GM21786 (cell line): ENCODE results near the gene SLC48A1.

Source experiments
- ATAC-seq: cut with Tn5 transposase; IDR thresholded peaks from one replicate; pipeline ENCODE4 v1.9.1; 2021; ENCODE audit not compliant: unreplicated experiment

The SLC48A1 gene

DNA sequence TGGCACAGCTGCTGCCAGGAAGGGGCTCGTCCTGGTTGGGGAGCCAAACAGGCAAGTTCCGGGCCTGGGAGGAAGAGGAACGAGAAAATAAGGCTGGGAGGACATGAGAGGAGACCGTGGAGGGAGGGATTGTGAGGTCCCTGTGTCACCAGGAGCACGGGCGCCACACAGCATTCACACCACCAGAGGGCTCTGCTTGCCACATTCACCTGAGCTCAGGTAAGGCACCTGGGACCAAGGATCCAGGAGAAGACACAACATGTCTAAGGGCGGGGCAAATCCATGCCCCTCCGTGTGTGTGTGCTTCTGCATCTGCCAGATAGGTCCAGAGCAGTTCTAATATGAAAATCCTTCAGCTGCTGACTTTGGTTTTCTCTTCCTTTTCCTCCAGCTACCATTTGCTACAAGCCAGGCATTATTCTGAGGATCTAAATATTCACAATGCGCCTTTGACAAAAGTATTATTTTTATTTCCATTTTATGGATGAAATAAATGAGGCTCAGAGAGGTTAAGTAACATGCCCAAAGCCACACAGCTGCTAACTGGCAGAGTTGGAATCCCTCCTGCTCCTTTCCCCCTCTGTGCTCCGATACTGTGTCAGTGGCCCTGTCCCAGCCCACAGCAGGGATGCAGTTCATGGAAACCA is 28.9 kb upstream of the SLC48A1 start:
- ATAC-seq: no peak

- no peak for ATAC-seq
These were observed 28.1 kb upstream of the SLC48A1 start for GRCh38 chr12:47744778-47745436.

- no peak for ATAC-seq
These were observed 27.5 kb upstream of the SLC48A1 start for GRCh38 chr12:47745485-47746041.

DNA sequence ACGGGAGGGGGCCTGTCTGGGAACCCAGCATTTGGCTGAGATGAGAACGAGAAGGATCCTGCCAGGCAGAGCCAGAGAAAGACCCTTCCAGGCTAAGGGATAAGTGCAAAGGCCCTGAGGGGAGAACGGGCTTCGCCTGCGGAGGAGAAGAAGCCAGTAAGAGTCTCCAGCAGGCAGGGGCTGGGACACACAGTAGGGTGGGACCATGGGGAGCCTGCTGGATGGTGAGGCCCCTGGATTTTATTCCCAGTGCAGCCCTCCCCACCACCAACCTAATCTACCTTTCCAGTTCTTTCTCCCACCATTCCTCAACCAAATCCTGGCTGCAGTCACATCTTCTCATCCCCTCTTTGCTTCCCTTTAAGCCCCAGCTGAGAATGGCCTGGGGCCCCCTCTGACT is 27.0 kb upstream of the SLC48A1 start:
- no peak for ATAC-seq

GRCh38 chr12:47746523-47746922 is 26.5 kb upstream of the SLC48A1 start:
- no peak for ATAC-seq

GRCh38 chr12:47747126-47747525 is 25.9 kb upstream of the SLC48A1 start:
- no peak for ATAC-seq

DNA sequence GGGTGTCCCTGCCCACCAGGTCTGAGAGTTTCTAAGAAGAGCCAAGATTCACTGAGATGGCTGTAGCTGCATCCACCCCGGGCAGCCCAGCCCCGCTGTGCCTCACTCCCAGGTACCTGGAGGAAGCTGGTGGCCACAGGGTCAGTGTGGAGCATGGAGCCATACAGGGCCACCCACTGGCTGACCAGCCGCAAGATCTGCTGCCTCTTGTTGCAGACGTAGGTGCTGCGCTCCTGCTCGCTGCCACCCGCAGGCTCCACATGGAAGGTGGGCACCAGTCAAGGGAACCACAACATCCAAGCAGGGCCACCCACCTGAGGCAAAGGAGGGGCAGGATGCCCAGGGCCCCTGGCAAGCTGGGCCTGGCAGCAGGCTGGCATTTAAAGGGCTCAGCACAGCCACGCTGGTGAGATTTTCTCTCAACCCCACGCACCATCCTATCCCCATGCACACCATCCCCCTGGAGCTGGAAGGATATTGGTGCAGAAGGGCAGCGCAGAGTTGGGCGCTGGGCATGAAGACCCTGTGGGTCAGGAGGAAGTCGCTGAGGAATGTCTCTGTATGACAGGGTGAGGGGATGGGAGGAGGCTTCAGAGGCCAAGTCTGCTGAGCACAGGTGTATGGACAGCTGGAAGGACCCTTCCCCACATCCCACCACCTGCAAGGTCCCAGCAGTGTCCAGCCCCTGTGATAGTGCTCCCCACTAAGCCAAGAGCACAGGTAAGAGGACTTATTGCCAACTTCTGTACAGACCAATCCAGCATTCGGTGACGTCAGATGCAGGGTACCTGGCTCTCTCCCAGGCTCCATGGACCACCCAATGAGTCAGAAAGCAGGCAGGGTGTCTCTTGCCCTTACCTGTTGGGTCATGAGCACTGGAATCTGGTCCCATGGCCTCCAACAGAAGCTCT is 25.2 kb upstream of the SLC48A1 start:
- ATAC-seq: no peak

DNA sequence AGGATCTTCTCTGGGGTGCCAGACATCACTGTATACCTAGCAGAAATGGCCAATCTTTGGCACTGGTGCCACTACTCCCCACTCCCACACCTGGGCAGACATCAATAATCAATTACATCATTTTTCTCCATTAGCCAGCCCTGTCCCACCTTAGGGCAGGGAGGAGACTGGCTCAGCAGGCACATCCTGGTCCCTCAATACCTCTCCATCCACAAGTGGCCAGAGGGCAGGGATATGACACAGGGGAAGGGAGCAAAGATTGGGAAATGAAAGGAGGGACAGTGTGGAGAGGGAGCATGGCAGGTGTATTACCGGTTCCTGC is 24.6 kb upstream of the SLC48A1 start:
- no peak for ATAC-seq

DNA sequence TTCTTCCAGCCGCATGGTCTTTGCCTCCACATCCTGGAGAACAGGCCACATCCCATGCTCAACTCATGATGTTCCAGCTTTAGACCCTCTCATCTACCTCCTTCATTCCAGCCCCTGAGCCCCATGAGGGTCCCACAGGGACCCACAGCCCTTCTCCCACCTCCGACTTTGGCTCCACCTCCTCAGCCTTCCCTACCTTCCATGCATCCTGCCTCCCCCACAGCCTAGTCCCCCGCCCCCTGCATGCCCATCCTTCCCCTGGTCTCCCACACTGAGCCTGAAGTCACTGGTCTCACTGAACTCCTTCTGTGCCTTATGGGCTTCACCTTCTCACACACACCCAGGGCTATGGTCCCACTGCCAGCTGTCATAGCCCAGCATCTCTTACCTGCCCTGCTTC is 24.1 kb upstream of the SLC48A1 start:
- ATAC-seq: no peak

DNA sequence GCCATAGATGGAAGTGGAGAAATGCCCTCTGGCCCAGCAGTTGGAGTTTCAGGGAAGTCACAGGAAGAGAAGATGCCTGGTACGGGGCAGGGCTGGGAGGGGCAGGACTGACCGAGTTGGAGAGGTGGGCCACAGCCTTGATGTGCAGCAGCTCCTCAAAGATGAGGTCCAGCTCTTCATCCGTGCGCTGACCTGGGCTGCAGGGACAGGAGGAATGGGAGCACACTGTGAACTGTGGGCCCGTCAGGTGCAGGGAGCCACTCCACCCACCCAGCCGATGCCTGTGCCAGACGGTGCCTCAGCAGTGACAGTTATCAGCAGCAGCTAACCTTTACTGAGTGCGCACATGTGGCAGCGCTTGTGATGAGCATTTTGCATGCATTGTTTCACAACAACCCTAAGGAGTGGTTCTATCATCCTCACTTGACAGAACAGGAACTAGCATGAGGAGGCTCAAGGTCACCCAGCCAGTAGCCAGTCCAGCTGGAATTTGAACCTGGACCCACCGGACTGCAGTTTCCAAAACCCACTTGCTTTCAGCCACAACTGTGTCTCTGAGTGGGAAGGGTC is 22.7 kb upstream of the SLC48A1 start:
- no peak for ATAC-seq

- ATAC-seq: no peak
These were observed 22.0 kb upstream of the SLC48A1 start for GRCh38 chr12:47750916-47751470.

DNA sequence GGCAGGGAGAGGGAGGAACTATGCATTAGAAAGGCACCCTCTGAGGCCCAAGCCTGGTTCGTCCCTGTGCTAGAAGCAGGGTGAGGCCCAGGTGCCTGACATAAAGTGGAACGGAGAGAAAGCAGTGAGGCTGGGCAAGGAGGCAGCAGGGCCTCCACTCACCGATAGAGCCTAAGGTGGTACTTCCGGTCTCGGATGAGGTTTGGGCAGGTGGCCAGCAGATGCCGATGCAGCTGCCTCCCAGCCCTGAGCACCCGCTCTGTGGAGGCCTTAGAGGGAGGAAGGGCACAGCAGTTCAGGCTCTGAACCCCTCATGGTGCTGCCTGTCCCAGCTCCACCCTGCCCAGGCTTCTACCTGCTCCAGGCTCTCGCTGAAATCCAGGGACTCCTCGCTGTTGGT is 21.5 kb upstream of the SLC48A1 start:
- ATAC-seq: no peak

GRCh38 chr12:47752121-47752520 is 20.9 kb upstream of the SLC48A1 start:
- ATAC-seq: no peak

DNA sequence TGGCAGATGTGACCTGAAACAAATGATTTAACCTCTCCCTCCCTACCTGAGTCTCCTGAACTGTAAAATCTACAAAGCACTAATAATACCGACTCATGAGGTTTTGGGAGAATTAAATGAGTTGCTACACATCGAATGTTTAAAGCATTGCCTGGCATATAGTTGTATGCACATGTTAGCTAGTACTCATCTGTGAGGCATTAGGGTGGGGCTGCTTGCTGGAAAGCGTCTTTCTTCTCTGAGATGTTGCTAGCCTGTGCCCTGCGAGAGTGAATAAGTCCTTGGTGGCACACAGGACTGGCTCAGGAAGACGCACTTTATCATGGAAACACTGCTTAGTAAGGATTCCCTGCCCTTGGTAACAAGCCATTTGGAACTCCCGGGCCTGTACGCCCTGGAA is 20.5 kb upstream of the SLC48A1 start:
- no peak for ATAC-seq

- ATAC-seq: no peak
These were observed 19.7 kb upstream of the SLC48A1 start for GRCh38 chr12:47753021-47754001.

DNA sequence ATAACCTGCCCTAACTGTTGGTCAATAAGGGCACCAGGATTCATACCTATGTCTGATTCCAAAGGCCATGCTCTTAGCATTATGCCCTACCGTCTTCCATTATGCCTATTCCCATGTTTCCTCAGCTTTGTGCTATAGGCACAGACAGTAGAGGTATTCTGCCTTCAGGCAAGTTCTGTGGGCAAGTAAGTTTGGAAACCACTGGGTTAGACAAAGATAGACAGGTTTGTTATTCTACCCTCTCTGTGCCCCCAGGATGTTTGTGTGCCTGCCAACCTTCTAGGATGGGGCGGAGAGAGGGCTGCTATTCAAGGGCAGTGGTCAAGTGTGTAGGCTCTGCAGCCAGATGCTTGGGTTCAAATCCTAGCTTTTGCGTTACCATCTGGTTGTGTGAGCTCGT is 18.9 kb upstream of the SLC48A1 start:
- no peak for ATAC-seq

DNA sequence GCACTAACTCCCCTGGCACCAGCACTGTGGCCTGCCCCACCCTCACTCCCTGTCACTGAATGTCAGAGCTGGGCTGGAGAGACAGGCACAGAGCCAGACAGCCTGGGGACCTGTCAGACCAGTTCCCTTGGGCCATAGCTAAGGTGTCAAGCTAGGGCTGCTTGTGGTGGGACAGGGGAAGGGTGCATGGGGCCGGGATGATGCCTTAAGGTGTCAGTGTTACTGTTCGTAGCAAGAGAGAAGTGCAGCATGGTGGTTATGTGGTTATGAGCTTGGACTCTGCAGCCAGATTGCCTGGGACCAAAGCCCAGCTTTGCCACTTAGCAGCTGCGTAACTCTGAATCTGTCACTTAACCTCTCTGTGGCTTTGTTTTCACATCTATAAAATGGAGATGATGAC is 18.2 kb upstream of the SLC48A1 start:
- peak; percentile 17 for ATAC-seq

GRCh38 chr12:47755655-47756562 is 17.1 kb upstream of the SLC48A1 start:
- ATAC-seq: peak; percentile 76

GRCh38 chr12:47757364-47757839 is 15.6 kb upstream of the SLC48A1 start:
- ATAC-seq: no peak
